Small intestine (tissue), 7 donors: Measurements from ENCODE around the gene ATP6AP2. TPM values are rescaled to one million over a fixed set of nuclear protein-coding genes. Genes with fewer than 3 reads are reported as not detected.
A peak's percentile ranks its signal among the peaks of the same experiment; 100 is the strongest.

Experiments
- DNase-seq, 2 donors: peaks; one replicate each; pipeline versions ENCODE4 v3.0.0 to v3.0.0-alpha.2; 2013
- FAIRE-seq: peaks from 2 replicates; lab custom pipeline; 2012; peaks lifted over from hg19 to GRCh38; lab: Jason Lieb, UNC
- H3K27ac ChIP-seq, 3 donors: one replicate each; pipeline ENCODE4 v1.5.1; 2013; ENCODE audit warnings: low read length in 2 of 3, mild to moderate bottlenecking in 2 of 3, control low read depth in 1 of 3, inconsistent platforms in 1 of 3, low read depth in 1 of 3, moderate library complexity in 1 of 3
- H3K27me3 ChIP-seq, 3 donors: one replicate each; pipeline ENCODE4 v1.6.1; 2013; ENCODE audit warnings: low read length in 3 of 3, inconsistent platforms in 1 of 3; ENCODE audit not compliant: control insufficient read depth in 3 of 3, insufficient read depth in 3 of 3
- H3K36me3 ChIP-seq, 3 donors: one replicate each; pipeline ENCODE4 v1.6.1; 2013; ENCODE audit warnings: low read length in 3 of 3, inconsistent platforms in 1 of 3, low read depth in 1 of 3, mild to moderate bottlenecking in 1 of 3, moderate library complexity in 1 of 3; ENCODE audit not compliant: control insufficient read depth in 3 of 3, insufficient read depth in 2 of 3
- H3K4me1 ChIP-seq, 3 donors: one replicate each; pipeline ENCODE4 v1.6.1; 2013; ENCODE audit warnings: low read length in 2 of 3, inconsistent platforms in 1 of 3, low read depth in 1 of 3, mild to moderate bottlenecking in 1 of 3, moderate library complexity in 1 of 3; ENCODE audit not compliant: control insufficient read depth in 3 of 3, insufficient read depth in 2 of 3
- H3K4me3 ChIP-seq, 3 donors: one replicate each; pipeline ENCODE4 v1.5.1; 2013; ENCODE audit warnings: low read length in 3 of 3, control low read depth in 1 of 3, inconsistent platforms in 1 of 3, low read depth in 1 of 3, mild to moderate bottlenecking in 1 of 3, moderate library complexity in 1 of 3
- H3K9me3 ChIP-seq, 2 donors: one replicate each; pipeline ENCODE4 v1.6.1; 2013; ENCODE audit warnings: low read depth in 1 of 2, low read length in 1 of 2; ENCODE audit not compliant: control insufficient read depth in 2 of 2, insufficient read depth in 1 of 2
- WGBS, 3 donors: extraction: QIAGEN DNeasy Blood & Tissue Kit; methylation state at CpG; one replicate each; pipeline ENCODE4 v1.1.7; 2013; 5-methylcytosine and 5-hydroxymethylcytosine counted together
- polyA plus RNA-seq, 4 donors: library from polyadenylated mRNA; stranded (reverse) in 3 of 4; unstranded in 1 of 4; fragments of 200-250 nt in 3 of 4; fragments of 120-200 nt in 1 of 4; gene quantifications; one replicate each; pipeline versions ENCODE4 v1.2.1 to v1.2.3, GENCODE V29; 2013
- donor health status: healthy with polysubstance abuse.
- donor health status: control.
- donor health status: control.
- donor health status: Bipolar disorder and iron deficiency.
- donor health status: healthy.

The ATP6AP2 gene
- polyA plus RNA-seq, 4 donors, result 13.0 to 93.7 (median 39.1) TPM

GRCh38 chrX:40628506-40628905 is 47.7 kb downstream of the ATP6AP2 start:
- no peak for DNase-seq
- no peaks in the 10 kb centered on the region for H3K4me1 ChIP-seq
- WGBS, 3 donors, result 91 to 95% (median 93%) methylated on average over 5 of the region's 5 CpGs
- no peaks in the 10 kb centered on the region for H3K27me3 ChIP-seq
- H3K9me3 ChIP-seq, result peaks cover 0 to 2% of the 10 kb centered on the region in 2 donors
- no peak for FAIRE-seq
- peaks cover 0 to 29% (median 3%) of the 10 kb centered on the region in 3 donors for H3K36me3 ChIP-seq
- H3K27ac ChIP-seq, result no peak overlapping the region
- no peak overlapping the region for H3K4me3 ChIP-seq

DNA sequence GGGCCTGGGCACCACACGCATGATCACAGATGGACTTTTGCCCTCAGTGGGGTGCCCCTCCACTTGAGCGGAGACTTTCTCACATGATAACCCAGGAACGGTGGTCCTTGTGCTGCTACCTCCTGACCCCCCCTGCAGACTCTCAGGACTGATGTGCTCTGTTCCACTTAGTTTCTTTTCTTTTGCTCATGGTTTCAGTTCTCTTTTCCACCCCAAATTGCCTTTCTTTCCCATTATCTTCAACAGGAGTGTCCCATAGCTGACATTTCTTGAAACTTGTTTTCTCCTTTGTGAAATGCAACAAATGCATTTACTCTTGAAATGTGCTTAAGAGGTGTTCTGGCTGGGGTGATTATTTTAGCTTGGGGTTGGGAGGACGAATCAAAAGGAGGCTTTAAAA is 51.4 kb downstream of the ATP6AP2 start:
- FAIRE-seq, result no peak
- WGBS, 3 donors, result 84 to 88% (median 85%) methylated on average over 4 of the region's 4 CpGs
- DNase-seq, result no peak
- Histone ChIP-seq H3K27me3 (no peaks in the 10 kb centered on the region), H3K4me3 (no peak overlapping the region), H3K9me3 (no peaks in the 10 kb centered on the region), H3K27ac (no peak overlapping the region), H3K4me1 (no peaks in the 10 kb centered on the region), H3K36me3 (peaks cover 6 to 47% (median 14%) of the 10 kb centered on the region in 3 donors)

GRCh38 chrX:40637687-40638086 is 56.9 kb downstream of the ATP6AP2 start:
- no peak overlapping the region for H3K27ac ChIP-seq
- H3K36me3 ChIP-seq, result peaks cover 6 to 47% (median 12%) of the 10 kb centered on the region in 3 donors
- H3K4me1 ChIP-seq, result no peaks in the 10 kb centered on the region
- H3K27me3 ChIP-seq, result no peaks in the 10 kb centered on the region
- no peak overlapping the region for H3K4me3 ChIP-seq
- 86 to 94% (median 92%) methylated on average over 3 of the region's 3 CpGs for WGBS, 3 donors
- no peaks in the 10 kb centered on the region for H3K9me3 ChIP-seq
- no peak for FAIRE-seq
- DNase-seq, result no peak

GRCh38 chrX:40644176-40644575 is 63.4 kb downstream of the ATP6AP2 start:
- Histone ChIP-seq H3K4me3 (no peak overlapping the region), H3K27ac (peak overlapping the region; percentile 32 to 92 (median 58)), H3K4me1 (peaks cover 0 to 15% (median 4%) of the 10 kb centered on the region in 3 donors), H3K27me3 (no peaks in the 10 kb centered on the region), H3K9me3 (no peaks in the 10 kb centered on the region), H3K36me3 (peaks cover 0 to 18% (median 0%) of the 10 kb centered on the region in 3 donors)
- no peak for FAIRE-seq
- 23 to 45% (median 31%) methylated on average over 5 of the region's 5 CpGs for WGBS, 3 donors
- peak; percentile 22 to 25 for DNase-seq

- FAIRE-seq (no peak), DNase-seq (peak; percentile 87 to 88)
- Histone ChIP-seq H3K27ac (peak overlapping the region; percentile 89 to 97 (median 92)), H3K4me3 (peak overlapping the region; percentile 12 to 51 (median 24)), H3K27me3 (no peaks in the 10 kb centered on the region), H3K36me3 (peaks cover 0 to 18% (median 0%) of the 10 kb centered on the region in 3 donors), H3K9me3 (no peaks in the 10 kb centered on the region), H3K4me1 (peaks cover 0 to 15% (median 4%) of the 10 kb centered on the region in 3 donors)
- WGBS, 3 donors, result 0 to 8% (median 3%) methylated on average over 4 of the region's 4 CpGs
These were observed 64.1 kb downstream of the ATP6AP2 start for GRCh38 chrX:40644821-40645358.

- Histone ChIP-seq H3K4me3 (peak overlapping the region; percentile 80 to 96 (median 83)), H3K4me1 (peaks cover 0 to 15% (median 4%) of the 10 kb centered on the region in 3 donors), H3K9me3 (no peaks in the 10 kb centered on the region), H3K36me3 (peaks cover 0 to 13% (median 0%) of the 10 kb centered on the region in 3 donors), H3K27ac (peak overlapping the region; percentile 86 to 96 (median 90)), H3K27me3 (no peaks in the 10 kb centered on the region)
- DNase-seq, result peak in 1 of 2 donors; percentile 31
- 1 to 9% (median 2%) methylated on average over 23 to 33 of the region's 33 CpGs for WGBS, 3 donors
- FAIRE-seq, result no peak
These were observed 65.9 kb downstream of the ATP6AP2 start for GRCh38 chrX:40646489-40647306.

DNA sequence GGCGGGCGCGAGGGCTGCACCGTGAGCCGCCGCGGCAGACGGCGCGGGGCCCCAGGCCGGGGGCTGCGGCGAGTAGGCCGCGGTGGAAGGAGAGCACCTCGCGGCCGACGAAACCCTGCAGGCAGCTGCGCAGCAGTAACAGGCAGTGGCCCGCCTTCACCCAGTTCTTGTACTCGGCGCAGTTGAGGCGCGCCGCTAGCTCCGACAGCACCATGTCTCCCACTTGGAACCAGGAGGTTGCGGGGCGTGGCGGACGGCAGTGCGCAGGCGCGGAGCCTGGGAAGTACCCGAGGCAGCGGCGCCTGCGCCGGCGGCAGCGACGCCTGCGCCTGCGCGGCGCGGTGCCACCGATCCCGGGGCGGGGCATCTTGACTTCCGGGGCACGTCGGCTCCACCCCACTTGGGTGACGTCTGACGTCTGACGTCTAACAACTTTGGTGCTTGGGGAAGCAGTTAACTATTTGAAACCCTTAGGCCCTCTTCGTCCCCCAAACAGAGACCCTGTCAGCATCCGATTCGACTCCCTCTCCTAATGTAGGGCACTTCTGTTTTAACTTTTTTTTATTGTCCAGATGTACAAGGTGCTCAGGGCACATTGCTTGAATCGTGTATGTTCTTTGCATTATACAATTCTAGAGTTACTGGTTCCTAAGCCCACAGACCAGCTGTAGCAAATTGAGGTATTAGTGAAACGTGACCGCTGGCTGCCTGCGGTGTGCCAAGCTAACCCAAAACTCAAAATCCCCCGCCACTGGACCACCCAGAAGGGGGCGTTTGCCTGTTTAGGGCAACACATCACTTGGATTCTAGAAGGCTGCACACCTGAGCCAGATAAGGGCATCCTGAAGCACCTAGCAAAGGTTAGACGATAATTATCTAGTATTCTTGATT is 66.8 kb downstream of the ATP6AP2 start, which contains the start of gene CXorf38:
Gene CXorf38 (minus strand): TSS at position 255 of the 891 bp plus-strand sequence. CDS start 41 bp downstream, at position 214.
- H3K9me3 ChIP-seq, result no peaks in the 10 kb centered on the region
- peaks cover 0 to 15% (median 4%) of the 10 kb centered on the region in 3 donors for H3K4me1 ChIP-seq
- H3K4me3 ChIP-seq, result peak within 1 kb of the TSS; percentile 80 to 96 (median 83)
- WGBS, 3 donors, result 2 to 4% (median 2%) methylated on average over 24 to 66 of the region's 66 CpGs
- DNase-seq, result peak; percentile 88 to 94
- no peaks in the 10 kb centered on the region for H3K27me3 ChIP-seq
- H3K27ac ChIP-seq, result peak within 1 kb of the TSS; percentile 90 to 96 (median 91)
- FAIRE-seq, result no peak
- peaks cover 0 to 6% (median 0%) of the 10 kb centered on the region in 3 donors for H3K36me3 ChIP-seq
